Stimulated activated CD8-positive, alpha-beta memory T cell treated with anti-CD3 and anti-CD28 coated beads, Interleukin-12 subunit alpha, Interleukin-12 subunit beta, amount 100 ng/mL, for 1 hour (primary cell): ENCODE measurements around the gene COL9A3.
"Not testable (repeated sequence)": the region's sequence is repeated elsewhere in the genome, so short reads cannot be mapped to it uniquely, and the experiment has no call there.

Source experiments
- DNase-seq: peaks from one replicate; pipeline ENCODE4 v3.0.0-alpha.2; 2020; ENCODE audit warnings: low read depth

COL9A3 gene

DNA sequence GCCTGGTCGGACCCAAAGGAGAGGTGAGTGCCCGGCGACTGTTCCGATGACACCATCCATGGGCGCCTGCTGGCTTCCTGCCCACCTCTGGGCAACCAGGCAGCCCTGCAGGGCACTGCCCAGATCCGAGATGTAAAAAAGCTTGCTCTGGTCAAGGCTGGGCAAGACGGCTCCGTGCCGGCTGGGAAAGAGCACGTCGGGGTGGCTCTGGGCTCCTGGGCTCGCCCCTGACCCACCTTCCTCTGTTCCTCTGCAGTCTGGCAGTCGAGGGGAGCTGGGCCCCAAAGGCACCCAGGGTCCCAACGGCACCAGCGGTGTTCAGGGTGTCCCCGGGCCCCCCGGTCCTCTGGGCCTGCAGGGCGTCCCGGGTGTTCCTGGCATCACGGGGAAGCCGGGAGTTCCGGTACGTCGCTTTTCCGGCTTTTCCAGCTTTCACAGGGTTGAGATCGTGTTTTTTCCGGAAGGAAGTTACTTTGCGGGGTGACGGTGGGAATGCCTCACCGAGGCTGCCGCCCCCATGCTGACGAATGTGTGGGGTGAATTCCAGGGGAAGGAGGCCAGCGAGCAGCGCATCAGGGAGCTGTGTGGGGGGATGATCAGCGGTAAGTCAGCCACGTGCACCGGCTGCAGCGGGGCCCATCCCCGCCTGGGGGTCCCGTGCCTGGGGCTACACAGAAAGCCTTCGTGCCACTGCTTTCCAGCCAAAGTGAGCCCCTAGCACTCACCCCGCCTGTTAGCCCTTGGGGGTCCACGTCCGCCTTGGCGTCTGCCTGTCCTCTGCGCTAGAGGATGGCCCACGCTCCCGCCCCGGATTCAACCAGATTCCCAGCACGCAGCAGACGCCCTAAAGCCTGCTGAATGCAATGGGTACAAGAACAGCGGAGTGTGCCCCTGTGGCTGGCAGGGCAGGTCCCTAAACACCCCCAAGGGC is 19.3 kb downstream of the COL9A3 start:
- no peak for DNase-seq

DNA sequence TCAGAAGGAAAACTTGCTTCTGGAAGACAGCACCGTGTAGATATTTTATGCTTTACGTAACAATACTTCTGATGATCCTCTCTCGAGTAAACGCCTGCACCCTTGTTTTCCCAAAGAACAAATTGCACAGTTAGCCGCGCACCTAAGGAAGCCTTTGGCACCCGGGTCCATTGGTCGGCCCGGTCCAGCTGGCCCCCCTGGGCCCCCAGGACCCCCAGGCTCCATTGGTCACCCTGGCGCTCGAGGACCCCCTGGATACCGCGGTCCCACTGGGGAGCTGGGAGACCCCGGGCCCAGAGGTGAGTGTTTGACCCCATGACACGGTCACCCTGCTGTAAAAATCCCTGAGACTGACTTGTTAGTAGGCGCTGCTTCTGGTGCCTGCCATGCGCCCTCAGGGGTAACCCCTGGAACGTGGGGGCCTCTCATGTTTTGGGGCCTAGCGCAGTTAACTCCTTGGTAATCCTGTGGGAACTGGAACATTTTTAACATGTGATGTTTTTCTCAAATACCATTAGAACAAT is 20.2 kb downstream of the COL9A3 start:
- no peak for DNase-seq

- no peak for DNase-seq
These were observed 20.9 kb downstream of the COL9A3 start for GRCh38 chr20:62837790-62838127.

- DNase-seq = no peak
These were observed 21.5 kb downstream of the COL9A3 start for GRCh38 chr20:62838128-62838891.

- DNase-seq = no peak
These were observed 22.4 kb downstream of the COL9A3 start for GRCh38 chr20:62839261-62839660.

DNA sequence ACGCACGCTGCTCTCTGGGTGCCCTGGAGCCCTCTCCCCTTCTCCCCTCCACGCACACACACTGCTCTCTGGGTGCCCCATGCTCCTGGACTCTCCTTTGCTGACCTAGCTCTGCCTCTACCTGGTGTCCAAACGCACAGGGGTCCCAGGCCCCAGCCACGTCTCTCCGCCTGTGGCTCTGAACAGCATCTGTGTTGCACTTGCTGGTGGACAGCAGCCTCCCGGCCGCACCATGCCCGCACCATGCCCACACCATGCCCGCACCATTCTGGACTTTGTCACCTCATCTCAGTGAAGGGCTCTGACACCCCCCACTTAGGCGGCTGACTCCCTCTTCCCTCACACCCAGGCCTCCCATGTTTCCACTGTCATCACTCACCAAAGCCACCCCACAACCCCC is 23.0 kb downstream of the COL9A3 start:
- no peak for DNase-seq

DNA sequence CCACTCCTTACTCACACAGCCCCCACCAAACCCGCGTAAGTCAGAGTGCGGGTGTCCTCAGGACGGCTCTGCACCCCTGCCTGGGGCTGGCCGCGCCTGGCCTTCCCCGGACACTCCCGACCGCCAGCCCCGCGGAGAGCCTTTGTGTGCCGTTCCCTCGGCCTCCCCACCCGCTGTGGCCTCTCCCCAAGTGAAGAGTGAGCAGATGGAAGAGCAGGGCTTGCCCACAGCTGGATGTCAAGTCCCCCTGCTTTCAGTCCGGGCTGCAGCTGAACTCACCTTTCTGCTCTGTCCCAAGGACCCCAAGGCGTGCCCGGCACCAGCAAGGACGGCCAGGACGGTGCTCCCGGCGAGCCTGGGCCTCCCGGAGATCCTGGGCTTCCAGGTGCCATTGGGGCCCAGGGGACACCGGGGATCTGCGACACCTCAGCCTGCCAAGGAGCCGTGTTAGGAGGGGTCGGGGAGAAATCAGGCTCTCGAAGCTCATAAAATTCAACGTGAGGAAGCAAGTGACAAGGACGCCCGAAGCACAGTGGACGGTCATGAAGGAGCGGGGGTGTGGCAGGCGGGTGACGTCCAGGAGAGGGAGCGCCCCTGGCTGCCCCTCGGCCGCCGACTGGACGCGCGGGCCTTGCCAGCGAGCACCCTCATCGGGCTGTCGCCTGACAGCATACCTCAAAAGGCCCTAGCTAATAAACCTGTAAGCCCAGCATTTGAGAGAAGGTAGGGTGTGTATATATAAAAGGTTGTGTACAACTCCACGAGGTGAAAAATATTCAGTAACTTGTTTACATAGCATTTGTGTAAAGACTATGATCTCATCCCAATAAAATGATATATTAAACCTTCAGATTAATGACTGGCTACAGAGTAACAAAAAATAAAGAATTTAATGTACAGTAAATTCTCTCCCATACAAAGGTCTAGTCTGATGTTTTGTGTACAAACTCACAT is 23.7 kb downstream of the COL9A3 start:
- DNase-seq = no peak

DNA sequence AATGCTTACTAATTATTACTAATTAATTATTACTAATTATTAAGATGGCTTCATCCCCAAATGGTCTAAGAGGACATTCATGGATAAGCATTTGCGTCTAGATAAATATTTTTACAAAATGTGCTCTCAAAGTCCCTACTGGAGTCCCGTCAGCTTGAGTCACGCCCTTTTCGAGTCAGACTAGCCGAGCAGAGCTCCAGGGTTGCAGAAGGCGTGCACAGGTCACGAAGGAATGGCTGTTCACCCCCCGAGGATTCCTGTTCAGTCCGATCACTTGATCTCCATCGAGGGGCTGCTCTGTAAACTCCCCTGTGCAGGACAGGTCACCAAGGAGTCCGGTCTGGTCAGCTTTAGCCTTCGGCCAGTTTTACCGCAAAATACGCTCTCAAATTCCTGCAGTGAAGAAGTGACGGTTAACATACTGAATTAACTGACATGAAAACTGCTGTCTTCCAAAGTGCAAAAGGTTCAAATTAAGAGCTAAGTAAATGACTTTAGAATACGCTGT is 24.9 kb downstream of the COL9A3 start:
- DNase-seq = no peak

DNA sequence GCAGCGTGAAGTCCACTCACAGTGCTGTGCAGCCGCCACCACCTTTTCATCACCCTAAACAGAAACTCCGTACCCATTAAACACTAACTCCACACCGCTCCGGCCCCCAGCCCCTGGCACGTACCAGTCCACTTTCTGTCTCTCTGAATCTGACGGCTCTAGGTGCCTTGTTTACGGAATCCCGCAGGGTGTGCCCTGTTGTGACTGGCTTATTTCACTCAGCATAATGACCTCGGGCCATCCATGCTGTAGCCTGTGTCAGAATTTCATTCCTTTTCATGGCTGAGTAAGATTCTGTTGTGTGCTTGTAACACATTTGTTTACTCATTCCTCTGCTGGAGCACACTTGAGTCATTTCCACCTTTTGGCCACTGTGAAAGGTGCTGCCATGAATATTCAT is 26.8 kb downstream of the COL9A3 start:
- DNase-seq = no peak

- DNase-seq = no peak
These were observed 27.3 kb downstream of the COL9A3 start for GRCh38 chr20:62844182-62844581.

GRCh38 chr20:62845416-62846160 is 28.7 kb downstream of the COL9A3 start:
- no peak for DNase-seq

- DNase-seq = no peak
These were observed 29.5 kb downstream of the COL9A3 start for GRCh38 chr20:62846166-62846890.

GRCh38 chr20:62848917-62849316 is 32.1 kb downstream of the COL9A3 start:
- not testable (repeated sequence) for DNase-seq

- DNase-seq = no peak
These were observed 32.6 kb downstream of the COL9A3 start for GRCh38 chr20:62849431-62849830.

DNA sequence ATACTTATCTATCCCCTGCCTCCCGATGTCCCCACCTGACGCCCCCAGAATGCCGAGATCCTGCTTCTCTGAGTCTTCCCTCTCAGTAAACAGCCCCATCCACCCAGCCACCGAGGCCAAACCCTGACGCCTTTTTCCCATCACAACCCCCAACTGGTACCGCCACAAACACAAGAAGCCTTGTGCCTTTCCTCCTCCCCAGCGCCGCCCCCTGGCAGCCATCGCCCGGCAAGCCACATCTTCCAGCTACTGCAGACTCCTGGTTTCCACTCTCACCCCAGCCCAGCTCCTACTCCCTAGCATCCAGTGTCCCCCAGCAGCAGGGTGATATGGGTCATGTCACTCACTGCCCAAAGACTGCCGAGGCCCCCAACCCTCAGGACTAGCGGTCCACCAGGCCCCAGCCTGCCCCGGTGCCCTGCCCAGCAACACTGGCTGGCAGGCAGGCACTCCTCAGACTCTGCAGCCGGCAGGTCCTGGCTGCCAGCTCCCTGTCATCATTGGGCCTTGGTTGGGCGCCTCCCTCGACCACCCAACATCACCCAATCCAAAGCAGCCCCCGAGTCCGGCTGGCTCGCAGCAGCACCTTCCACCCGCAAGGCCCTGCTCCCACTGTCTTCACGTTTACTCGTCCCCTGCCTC is 33.6 kb downstream of the COL9A3 start:
- DNase-seq = no peak

DNA sequence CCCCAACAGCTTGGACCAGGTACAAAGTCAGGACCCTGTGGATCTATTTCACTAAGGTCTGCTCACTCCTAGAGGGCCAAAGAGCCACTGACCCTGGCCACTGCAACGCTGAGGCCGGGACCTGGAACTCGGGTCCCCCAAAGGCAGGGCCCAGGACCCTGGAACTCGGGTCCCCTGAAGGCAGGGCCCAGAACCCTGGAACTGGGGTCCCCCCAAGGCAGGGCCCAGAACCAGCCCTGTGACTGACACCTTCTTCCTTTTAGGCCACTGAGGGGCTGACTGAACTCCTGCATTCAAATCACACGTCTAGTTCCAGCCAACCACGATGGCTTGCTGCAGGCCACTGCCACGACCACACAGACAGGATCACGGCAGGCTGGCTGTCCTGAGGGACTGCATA is 35.3 kb downstream of the COL9A3 start:
- DNase-seq = no peak

DNA sequence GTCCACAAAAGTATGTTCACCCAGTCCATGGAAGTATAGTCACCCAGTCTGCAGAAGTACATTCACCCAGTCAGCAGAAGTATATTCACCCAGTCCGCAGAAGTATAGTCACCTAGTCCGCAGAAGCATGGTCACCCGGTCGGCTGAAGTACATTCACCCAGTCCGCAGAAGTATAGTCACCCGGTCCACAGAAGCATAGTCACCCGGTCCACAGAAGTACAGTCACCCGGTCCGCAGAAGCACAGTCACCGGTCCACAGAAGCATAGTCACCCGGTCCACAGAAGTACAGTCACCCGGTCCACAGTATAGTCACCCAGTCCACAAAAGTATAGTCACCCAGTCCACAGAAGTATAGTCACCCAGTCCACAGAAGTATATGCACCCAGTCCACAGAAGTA is 36.0 kb downstream of the COL9A3 start:
- no peak for DNase-seq

- DNase-seq = not testable (repeated sequence)
These were observed 36.5 kb downstream of the COL9A3 start for GRCh38 chr20:62853304-62853703.

DNA sequence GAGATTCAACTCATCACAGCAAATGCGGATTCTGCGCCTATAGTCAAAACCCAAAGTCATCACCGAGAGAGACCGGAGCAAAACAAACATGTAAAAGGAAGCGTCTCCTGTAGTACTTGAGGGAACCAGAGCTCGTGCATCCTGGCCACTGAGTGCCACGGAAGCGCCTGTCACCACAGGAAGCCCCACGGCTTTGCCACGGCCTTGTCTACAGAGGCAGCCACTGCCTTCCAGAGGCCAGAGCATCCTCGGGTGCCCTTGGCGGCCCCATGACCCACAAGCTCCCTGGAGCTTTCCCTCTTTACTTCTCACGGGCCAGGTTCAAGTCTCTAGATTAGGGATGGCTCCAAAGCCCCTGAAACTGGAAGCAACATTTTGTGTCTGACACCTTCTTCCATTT is 37.3 kb downstream of the COL9A3 start:
- no peak for DNase-seq

DNA sequence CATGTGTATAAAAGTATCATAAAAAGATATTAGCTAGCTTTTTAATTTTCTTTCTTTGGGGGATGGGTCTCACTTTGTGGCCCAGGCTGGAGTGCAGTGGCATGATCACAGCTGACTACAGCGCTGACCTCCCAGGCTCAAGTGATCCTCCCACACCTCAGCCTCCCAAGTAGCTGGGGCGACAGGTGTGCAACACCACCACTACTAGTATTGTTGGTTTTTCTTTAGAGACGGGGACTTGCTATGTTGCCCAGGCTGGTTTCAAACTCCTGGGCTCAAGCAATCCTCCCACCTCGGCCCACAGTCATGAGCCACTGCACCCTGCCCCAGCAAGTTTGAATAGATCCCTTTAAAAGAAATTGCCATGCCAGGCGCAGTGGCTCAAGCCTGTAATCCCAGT is 38.3 kb downstream of the COL9A3 start:
- DNase-seq = no peak
